GM18502 (cell line): ENCODE results near the gene CHRNA4.

Experiments used
- ATAC-seq: cut with Tn5 transposase; IDR thresholded peaks from one replicate; pipeline ENCODE4 v1.9.1; 2021; ENCODE audit warnings: mild to moderate bottlenecking; ENCODE audit not compliant: unreplicated experiment, poor library complexity

Gene CHRNA4

DNA sequence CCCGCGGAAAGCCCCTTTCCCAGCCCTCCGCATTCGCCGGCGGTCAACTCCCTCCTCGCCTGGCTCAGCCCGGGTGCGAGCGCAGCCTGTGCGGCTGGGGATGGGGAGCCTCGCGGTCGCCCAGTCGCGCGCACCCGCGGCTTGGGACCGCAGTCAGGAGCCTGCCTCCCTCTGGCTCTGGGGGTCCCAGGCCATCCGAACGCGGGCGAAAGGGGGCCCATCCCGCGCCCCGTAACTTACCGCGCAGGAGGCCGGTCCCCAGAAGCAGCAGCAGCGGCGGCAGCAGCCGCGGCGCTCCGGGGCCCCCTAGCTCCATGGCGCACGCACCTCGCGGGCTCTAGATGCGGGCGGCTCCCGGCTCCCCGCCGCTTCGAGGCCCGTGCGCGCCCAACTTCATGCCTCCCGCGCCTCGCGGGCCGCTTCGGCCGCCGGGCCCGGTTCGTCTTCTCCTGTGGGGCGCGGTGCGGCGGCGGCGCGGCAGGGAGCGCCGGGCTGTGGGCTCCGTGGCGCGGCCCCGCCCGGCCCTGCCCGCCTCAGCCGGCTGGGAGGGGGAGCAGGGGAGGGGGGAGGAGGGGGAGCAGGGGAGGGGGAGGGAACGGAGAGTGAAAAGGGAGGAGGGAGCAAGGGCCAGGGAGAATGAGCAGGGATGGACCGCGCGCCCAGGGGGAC lies at the start of gene CHRNA4:
Gene CHRNA4, minus strand, starts transcription at position 500 of the 669 bp plus-strand sequence. Its CDS starts 184 bp downstream, at position 316.
- no peak for ATAC-seq

DNA sequence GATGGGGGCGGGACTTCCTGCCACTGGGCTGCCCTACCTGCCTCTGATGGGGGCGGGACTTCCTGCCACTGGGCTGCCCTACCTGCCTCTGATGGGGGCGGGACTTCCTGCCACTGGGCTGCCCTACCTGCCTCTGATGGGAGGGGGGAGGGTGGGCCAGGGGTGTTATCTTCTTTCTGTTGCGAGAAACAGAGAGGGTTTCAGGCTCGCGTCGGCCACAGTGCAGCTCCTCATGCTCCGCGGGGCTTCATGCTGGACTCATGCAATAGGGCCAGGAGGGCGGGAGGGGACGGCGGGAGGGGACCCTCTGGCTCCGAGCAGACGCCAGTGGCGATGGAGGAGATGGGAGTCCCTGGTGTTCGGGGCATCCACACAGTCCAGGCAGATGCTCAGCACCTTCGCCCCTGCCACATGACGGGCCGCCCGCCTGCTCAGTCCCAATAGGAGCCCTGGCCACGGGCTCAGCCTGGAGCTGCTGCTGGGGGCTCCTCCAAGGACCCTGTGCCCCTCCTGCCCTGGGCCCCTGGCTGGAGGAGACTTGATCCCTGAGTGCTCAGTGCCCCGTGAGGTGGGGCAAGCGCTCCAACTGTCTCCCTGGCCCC lies 48.8 kb upstream of the CHRNA4 start:
- ATAC-seq = no peak

DNA sequence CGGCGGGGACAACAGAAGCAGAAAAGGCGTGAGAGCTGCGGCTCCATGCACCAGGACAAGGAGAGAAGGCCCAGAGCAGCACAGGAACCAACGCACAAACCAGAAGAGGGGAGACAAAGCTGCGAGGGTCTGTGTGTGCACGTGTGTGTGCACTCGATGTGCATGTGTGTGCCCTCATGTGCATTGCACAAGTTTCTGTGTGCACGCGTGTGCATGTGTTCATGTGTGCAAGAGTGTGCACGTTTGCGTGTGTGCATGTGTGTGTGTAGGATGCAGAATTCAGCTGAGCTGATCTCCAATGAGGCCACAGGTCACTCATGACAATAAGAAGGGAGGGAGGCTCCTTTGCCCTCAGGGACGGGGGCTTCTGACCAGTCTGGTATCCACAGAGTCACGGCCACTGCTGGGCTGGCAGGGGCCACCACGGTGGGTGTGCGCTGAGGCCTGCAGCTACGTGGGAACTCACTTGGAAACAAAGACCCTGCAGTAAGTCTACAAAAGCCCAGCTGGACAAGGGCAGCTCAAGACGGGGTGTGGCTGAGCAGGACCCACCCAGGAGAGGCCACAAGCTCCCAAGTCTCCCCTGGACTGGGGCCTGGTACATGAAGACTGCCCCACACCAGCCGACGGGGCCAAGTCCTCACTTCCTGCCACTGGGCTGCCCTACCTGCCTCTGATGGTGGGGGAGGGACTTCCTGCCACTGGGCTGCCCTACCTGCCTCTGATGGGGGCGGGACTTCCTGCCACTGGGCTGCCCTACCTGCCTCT lies 48.1 kb upstream of the CHRNA4 start:
- no peak for ATAC-seq

DNA sequence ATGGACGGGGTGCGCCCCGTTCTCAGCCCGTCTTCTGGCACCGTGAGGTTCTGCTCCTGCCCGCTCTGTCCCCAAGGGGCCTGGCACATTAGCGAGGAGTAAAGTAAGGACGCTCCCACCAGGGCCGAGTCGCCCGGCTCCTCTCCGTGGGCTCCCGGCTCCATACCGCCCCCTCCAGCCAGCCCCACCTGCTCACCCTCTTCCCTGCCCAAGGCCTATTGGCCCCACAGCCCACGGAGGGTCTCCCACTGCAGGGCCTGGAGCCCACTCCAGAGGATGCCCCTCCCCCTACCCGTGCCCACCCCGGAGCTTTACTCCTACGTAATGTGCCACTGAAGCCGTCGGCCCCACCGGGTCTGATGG lies 47.5 kb upstream of the CHRNA4 start:
- no peak for ATAC-seq

DNA sequence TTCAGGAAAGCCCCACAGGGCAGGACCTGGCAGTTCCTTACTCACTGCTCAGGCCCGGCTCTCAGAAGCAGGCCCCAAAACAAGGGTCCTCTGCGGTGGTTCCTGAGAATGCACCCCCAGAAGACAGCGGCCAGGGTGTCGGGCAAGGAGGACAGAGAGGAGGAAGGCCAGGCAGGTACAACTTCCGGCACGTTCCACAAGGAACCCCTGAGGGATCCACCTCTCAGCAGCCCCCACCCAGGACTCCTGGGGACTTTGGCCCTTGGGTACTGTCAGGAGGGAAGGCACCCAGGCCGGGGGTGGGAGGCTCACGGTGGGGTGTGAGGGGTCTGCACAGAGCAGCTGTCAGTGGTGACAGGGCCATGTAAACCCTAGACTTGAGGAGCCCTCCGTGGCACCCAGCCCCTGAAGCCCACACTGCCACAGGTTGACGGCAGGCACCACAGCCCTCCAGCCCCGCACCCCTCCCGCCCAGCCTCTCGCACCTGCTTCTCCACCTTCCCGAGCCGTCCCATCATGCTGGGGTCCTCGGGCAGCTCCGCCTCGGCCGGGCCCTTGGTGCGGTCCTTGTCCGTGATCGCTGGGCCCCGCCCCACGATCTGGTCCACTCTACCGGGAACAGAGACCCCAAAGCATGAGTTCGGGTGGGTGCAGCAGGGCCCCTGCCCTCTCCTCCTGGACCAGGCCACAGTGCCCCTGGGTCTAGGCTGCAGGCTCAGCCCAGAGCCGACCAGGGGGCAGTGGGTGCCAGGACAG lies 47.0 kb upstream of the CHRNA4 start:
- ATAC-seq = no peak

DNA sequence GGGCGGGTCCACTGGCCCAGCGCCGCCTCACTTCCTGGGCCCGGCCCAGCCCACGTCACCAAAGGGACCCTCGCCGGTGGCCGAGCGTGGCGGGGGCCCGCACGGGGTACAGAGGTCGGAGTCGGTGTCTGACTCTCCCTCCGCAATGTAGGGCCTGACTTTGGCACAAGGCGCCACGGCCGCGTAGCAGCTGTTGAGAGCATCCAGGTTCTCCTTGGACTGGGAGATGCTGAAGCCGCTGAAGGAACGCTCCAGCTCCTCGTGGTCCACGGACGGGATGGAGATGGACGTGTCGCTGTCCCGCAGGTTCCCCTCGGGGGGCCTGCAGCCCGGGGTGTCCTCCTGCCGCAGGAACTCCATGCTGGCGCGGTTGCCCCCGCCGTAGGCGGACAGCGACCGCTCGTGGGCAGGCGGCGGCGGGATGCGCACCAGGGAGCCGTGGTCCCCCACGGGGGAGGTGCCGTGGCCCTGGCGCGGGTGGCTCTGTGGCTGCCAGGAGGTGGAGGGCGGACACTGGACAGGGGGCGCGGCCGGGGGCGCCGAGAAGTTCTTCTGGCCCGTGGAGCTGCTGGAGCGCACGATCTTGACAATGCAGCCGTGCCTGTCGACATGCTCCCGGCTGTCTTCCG lies 45.6 kb upstream of the CHRNA4 start:
- ATAC-seq = no peak

DNA sequence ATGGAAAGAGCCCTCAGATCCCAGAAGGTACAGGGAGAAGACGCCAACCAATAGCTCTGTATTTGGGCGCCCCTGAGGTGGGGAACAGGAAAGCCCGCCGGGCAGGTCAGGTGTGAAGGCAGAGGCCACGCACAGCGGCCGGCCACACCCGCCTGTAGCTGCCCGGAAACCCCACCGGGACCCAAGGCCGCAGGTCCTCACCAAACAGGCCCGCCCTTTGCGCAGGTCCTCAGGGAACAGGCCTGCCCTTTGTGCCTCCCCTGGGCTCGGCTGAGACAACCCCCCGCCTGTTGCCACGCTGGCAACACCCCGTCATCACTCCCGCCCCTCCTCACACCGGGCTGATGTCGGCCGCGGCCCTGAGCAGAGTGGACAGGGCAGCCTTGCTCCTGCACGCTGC lies 44.9 kb upstream of the CHRNA4 start:
- ATAC-seq = no peak

DNA sequence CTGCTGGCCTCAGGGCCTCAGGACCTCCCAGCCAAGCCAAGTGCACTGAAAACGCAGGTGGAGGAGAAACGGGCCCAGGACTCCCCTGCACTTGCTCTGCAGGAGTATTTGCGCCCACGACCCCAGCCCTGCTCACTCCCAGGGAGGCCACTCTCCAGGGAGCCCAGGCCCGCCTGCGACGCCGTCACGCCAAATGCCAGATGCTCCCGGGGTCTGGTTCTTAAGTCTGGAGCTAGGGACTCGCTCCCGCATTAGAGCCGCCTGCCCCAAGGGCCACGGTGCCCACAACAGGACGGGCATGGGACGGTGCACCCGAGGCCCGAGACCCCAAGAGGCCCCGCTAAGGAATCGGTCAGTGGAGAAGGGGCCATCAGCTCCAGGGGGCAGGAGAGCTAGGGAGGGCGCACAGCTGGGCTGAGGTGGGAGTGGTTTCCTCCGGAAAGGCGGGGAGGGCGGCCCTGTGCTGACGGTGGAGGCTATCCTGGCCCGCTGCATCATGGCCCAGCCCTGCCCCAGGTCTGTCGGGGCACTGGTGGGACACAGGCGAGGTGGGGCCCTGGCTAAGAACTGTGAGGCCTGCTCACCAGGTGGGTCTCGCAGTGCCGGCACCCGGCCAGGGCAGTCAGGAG lies 44.1 kb upstream of the CHRNA4 start:
- no peak for ATAC-seq

DNA sequence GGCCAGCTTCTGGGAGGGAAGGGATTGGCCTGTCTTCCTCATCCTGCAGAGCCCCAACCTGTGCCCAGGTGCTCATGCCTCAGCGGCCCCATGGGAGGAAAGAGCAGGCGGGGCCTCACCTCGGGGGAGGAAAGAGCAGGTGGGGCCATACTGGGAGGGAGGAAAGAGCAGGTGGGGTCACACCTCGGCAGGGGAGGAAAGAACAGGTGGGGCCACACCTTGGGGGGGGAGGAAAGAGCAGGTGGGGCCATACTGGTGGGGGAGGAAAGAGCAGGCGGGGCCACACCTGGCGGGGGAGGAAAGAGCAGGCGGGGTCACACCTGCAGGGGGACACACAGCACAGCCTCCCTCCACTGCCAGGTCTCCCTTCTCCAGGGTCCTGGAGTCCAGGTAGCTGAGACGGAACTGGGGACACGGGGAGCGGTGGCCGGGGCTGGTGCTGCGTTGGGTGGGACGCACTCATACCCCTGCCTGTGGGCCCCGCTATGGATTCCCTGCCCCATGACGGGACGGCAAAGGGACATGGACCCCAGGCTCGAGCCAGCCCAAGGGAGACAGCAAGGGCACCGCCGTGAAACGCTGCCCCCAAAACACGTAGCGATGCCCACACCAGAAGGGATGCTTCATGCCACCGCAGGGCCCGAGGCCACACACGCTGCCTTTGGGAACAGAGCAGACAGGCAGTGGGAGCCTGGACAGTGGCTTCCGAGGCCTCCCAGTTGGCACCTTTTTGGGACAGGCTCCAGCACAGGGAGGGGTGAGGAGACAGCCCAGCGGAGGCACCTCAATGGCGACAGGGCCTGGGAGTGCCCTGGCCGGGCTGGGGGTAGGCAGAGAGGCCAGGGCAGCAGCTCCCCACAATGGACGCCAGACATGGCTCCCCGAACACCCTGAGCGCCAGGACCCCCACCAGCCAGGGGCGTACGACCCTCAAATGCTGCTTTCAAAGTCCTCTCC lies 43.3 kb upstream of the CHRNA4 start:
- no peak for ATAC-seq

DNA sequence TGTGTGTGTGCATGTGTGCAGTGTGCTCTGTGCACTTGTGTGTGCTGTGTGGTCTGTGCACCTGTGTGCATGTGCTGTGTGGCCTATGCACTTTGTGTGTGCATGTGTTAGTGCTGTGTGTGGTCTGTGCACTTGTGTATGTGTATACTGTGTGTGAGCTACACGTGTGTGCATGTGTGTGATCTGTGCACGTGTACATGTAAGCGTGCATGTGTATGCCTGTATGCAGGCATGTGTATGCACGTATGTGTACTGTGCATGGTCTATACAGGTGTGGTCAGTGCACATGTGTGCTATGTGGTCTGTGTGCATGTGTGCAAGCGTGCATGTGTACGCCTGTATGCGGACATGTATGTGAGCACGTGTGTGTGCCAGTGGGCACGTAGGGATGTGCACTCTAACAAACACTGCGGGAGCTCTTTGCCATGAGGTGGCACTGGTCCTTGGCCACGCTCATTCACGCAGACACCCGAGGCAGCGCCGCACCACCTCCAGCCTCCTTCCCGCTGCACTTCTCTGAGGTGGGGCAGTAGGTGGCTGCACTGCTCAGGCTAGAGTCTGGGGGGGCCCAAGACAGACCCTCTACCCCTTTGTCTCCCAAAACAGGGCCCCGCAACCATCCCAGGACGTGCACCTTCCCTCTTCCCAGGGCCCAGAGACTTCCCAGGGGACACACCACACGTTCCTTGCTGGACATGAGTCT lies 42.4 kb upstream of the CHRNA4 start:
- ATAC-seq = no peak

DNA sequence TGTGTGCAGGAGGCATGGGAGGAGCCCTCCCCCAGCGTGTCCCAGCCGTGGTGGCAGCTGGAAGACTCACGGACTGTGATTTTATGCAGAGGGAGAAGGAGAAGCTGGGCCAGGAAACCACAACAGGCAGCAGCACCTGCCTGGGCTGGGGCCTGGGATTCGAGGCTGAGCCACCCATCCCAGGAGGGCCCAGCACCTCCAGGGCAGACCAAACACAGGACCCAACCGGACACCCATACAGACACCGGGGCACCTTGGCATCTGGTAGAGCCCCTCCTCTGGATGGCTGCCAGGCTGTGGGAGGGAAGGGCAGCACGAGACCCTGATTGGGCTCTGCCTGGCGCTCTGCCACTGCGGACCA lies 41.7 kb upstream of the CHRNA4 start:
- no peak for ATAC-seq

DNA sequence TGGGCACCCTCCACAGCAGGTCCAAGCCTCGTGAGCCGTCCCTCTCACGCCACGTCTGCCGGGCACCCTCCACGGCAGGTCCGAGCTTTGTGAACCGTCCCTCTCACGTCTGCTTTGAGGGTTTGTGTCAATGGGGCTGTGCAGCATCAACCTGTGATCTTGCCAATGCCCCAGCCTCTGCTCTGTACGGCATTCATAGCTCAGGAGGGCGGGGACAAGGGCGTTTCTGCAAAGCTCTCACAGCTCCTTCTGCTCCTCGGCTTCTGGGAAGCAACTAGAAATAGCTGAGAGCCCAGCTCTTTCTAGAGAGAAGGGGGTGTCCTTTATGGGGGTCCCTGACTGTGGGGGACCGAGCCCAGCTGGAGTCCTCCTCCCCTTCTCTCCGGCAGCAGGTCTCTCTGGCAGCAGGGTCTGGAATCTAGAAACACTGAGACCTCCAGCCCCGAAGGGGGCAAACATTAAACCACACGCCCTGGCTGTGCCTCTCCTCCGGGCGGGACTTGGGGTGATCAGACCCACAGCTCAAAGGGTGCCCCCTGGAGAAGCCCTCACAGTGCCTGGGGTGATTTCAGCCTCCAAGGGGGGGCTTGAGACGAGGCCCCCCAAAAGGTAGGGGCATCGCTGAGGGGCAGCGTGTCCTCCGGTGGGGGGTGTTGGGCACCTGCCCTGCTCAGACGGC lies 41.2 kb upstream of the CHRNA4 start:
- no peak for ATAC-seq

DNA sequence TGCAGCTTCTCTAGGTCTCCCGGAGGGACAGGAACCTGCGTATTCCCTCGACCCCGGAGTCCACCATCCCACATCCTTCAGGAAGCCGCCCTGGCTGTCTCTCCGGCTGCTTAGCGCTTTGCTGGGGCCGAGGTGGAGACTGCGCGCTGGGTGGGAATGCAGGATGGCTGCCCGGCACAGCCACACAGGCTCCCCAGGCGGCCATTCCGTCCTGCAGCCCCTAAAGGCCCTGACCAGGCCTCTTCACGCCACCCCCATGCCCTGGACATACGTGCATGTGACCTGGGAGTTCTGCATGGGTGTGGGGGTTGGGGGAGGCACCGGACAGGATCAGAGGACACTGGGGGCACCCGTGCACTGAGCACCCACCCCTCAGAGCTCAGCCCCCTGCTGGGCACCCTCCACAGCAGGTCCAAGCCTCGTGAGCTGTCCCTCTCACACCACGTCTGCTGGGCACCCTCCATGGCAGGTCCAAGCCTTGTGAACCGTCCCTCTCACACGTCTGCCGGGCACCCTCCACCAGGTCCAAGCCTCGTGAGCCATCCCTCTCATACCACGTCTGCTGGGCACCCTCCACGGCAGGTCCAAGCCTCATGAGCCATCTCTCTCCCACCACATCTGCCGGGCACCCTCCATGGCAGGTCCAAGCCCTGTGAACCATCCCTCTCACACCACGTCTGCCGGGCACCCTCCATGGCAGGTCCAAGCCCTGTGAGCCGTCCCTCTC lies 40.4 kb upstream of the CHRNA4 start:
- no peak for ATAC-seq

DNA sequence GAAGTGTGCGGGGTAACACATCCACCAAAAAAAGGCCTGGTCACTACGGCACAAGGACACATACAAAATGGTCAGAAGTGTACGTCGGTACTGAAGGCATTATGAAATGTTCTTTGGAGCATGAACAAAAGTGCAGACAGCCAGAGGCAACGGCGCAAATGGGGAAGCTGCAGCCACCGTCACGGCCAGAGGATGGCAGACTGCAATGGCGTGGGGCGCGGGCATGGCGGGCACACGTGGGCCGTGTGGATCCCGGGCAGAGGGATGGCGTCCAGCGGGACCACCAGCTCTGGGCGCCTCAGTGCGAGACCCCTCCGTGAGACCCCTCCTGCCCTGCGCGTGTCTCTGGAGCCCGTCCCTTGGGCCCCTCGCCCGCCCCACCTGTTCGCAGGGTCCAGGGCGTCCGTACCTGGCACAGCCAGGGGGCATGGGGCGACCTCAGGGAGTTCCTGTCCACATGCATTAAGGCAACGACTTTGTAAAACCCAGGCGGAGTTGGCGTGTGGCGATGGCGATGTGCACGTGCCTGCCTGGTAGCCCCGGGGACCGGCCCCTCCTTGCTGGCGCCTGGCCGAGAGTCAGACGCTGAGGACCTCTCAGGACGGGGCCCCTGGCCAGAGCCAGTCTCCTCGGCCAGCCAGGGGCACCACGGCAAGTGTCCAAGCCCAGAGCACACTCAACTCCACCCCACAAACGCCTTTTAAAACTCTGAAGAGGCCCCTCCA lies 39.5 kb upstream of the CHRNA4 start:
- ATAC-seq = no peak

DNA sequence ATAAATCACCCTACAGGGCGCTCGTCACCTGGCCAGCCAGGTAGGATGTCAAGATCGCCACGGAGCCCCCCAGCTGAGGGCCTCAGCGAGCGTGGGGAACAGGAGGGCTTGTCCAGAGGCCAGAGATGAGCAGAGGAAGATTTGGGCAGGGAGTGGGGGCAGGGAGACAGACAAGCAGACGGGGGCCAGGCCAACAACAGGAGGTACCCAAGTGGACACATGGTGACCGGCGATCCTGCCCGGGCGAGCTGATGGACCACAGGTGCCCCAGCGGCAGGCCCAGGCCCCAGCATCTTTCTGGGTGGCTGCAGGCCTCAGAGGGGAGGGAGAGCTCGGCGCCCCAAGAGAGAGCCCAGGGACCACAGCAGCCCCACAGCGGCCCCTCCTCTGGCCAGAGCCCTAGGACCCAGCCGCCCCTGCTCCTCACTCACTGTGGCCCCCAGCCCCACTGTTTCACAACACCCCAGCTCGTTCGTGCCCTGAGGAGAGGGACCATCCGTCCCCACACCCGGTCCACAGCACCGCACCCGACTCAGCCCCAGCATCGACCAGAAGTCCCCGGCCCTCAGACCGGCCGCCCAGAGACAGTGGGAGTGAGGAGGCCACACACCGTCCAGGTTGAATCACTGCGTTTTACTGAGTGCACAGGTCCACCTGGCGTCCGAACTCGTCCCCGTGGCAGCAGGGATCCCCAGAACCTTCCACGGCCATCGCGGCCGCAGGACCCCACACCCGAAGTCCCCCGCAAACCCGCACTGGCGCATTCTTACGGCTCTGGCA lies 38.6 kb upstream of the CHRNA4 start:
- no peak for ATAC-seq
